Vagina (tissue), 2 donors: ENCODE results near the gene OSBPL10. TPM values are rescaled to one million over a fixed set of nuclear protein-coding genes. Genes with fewer than 3 reads are reported as not detected.
"Not testable (repeated sequence)": the region's sequence is repeated elsewhere in the genome, so short reads cannot be mapped to it uniquely, and the experiment has no call there.

Source experiments
- DNase-seq, 2 donors: peaks; one replicate each; pipeline ENCODE4 v3.0.0-alpha.2; 2017; ENCODE audit errors: extremely low spot score in 2 of 2
- H3K27ac ChIP-seq: fragments of 200-600 bp; sonication (generic); one replicate; pipeline ENCODE4 v1.5.1; 2019
- H3K27me3 ChIP-seq: fragments of 200-600 bp; sonication (generic); one replicate; pipeline ENCODE4 v1.5.1; 2019
- H3K36me3 ChIP-seq, 2 donors: fragments of 200-600 bp; sonication (generic); one replicate each; pipeline ENCODE4 v1.5.1; 2017 to 2019
- H3K4me1 ChIP-seq: fragments of 200-600 bp; sonication (generic); one replicate; pipeline ENCODE4 v1.5.1; 2019
- H3K4me3 ChIP-seq, 2 donors: fragments of 200-600 bp; sonication (generic); 1 replicate in 1 of 2; 2 replicates in 1 of 2; pipeline ENCODE4 v1.5.1; 2016 to 2019
- H3K9me3 ChIP-seq: fragments of 200-600 bp; sonication (generic); one replicate; pipeline ENCODE4 v1.5.1; 2019
- POLR2A ChIP-seq, 2 donors: fragments of 450-650 bp; IDR thresholded peaks; one replicate each; pipeline ENCODE4 v1.6.1; 2017; ENCODE audit warnings: antibody characterized with exemption in 2 of 2, mild to moderate bottlenecking in 2 of 2, moderate library complexity in 2 of 2
- POLR2AphosphoS5 ChIP-seq, 2 donors: sonication (generic); formaldehyde crosslinking; IDR thresholded peaks; one replicate each; pipeline ENCODE4 v1.9.0; 2017; ENCODE audit warnings: antibody characterized with exemption in 2 of 2, mild to moderate bottlenecking in 2 of 2, low read depth in 1 of 2; ENCODE audit not compliant: insufficient read depth in 1 of 2
- intact Hi-C: fragments of 100-400 bp; cut with DNase I; formaldehyde crosslinking; loops from one replicate; pipeline ENCODE4 v1.15.1; 2023
- total RNA-seq: library from RNA; depleted of rRNA; stranded (reverse); fragments of >200 nt; gene quantifications from one replicate; pipeline ENCODE4 v1.2.3, GENCODE V29; 2016
- TF ChIP-seq, protein P1 (sequence below), 3 experiments: fragments of 450-650 bp in 2 of 3; fragments of 200-600 bp in 1 of 3; sonication (generic) in 1 of 3; IDR thresholded peaks; one replicate each; pipeline ENCODE4 v1.5.1; 2017 to 2019; ENCODE audit warnings: antibody characterized with exemption in 3 of 3, mild to moderate bottlenecking in 2 of 3, moderate library complexity in 2 of 3

Gene OSBPL10
- total RNA-seq, 1 donor from 2014 or later = 33.9 TPM

GRCh38 chr3:31785734-31786133 lies 195.3 kb downstream of the OSBPL10 start:
- H3K9me3 ChIP-seq = no peaks in the 10 kb centered on the region
- H3K4me1 ChIP-seq = no peaks in the 10 kb centered on the region
- peak overlapping the region; percentile 6 for H3K27ac ChIP-seq
- intact Hi-C loops = no loop called here
- DNase-seq = no peak
- no peaks in the 10 kb centered on the region for H3K27me3 ChIP-seq
- no peaks in the 10 kb centered on the region for H3K36me3 ChIP-seq
- no peak for TF ChIP-seq POLR2AphosphoS5 (IDR thresholded peaks at IDR 0.05; ENCODE audit: insufficient read depth in 1 of 2, low read depth in 1 of 2)
- TF ChIP-seq POLR2A (IDR thresholded peaks at IDR 0.05) = no peak
- TF ChIP-seq, protein P1, sequence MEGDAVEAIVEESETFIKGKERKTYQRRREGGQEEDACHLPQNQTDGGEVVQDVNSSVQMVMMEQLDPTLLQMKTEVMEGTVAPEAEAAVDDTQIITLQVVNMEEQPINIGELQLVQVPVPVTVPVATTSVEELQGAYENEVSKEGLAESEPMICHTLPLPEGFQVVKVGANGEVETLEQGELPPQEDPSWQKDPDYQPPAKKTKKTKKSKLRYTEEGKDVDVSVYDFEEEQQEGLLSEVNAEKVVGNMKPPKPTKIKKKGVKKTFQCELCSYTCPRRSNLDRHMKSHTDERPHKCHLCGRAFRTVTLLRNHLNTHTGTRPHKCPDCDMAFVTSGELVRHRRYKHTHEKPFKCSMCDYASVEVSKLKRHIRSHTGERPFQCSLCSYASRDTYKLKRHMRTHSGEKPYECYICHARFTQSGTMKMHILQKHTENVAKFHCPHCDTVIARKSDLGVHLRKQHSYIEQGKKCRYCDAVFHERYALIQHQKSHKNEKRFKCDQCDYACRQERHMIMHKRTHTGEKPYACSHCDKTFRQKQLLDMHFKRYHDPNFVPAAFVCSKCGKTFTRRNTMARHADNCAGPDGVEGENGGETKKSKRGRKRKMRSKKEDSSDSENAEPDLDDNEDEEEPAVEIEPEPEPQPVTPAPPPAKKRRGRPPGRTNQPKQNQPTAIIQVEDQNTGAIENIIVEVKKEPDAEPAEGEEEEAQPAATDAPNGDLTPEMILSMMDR (IDR thresholded peaks at IDR 0.05) = no peak
- H3K4me3 ChIP-seq = no peak overlapping the region

- intact Hi-C loops = no loop called here
- no peak for DNase-seq
- Histone ChIP-seq H3K4me3 (no peak overlapping the region), H3K36me3 (no peaks in the 10 kb centered on the region), H3K27me3 (no peaks in the 10 kb centered on the region), H3K9me3 (no peaks in the 10 kb centered on the region), H3K27ac (peak overlapping the region; percentile 6), H3K4me1 (no peaks in the 10 kb centered on the region)
- TF ChIP-seq POLR2AphosphoS5 (IDR thresholded peaks at IDR 0.05; ENCODE audit: insufficient read depth in 1 of 2, low read depth in 1 of 2) (no peak), POLR2A (IDR thresholded peaks at IDR 0.05) (no peak)
- TF ChIP-seq, protein P1 (IDR thresholded peaks at IDR 0.05) = no peak
Measured at GRCh38 chr3:31785286-31785685, 195.8 kb downstream of the OSBPL10 start.

DNA sequence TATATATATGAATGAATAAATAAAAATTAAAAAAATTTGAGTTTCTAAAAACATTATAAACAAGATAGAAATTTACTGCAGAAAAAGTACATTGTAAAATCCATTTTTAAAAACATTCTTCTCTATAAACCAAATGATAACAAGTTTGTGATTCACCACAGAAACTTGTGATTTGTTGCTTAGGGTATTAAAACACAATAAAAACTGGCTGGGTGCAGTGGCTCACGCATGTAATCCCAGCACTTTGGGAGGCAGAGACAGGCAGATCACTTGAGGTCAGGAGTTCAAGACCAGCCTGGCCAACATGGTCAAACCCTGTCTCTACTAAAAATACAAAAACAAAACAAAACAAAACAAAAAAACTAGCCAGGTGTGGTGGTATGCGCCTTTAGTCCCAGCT lies 197.2 kb downstream of the OSBPL10 start:
- H3K27me3 ChIP-seq, intact Hi-C loops, H3K4me1 ChIP-seq, H3K4me3 ChIP-seq, H3K27ac ChIP-seq, H3K9me3 ChIP-seq, DNase-seq, H3K36me3 ChIP-seq: not testable (repeated sequence)

GRCh38 chr3:31782306-31782705 lies 198.8 kb downstream of the OSBPL10 start:
- H3K4me1 ChIP-seq, H3K4me3 ChIP-seq, H3K27me3 ChIP-seq, intact Hi-C loops, H3K9me3 ChIP-seq, DNase-seq, H3K36me3 ChIP-seq, H3K27ac ChIP-seq: not testable (repeated sequence)

- Histone ChIP-seq H3K27ac (no peak overlapping the region), H3K27me3 (no peaks in the 10 kb centered on the region), H3K4me1 (peaks cover 3% of the 10 kb centered on the region), H3K4me3 (no peak overlapping the region), H3K9me3 (peaks cover 3% of the 10 kb centered on the region), H3K36me3 (no peaks in the 10 kb centered on the region)
- TF ChIP-seq POLR2AphosphoS5 (IDR thresholded peaks at IDR 0.05; ENCODE audit: insufficient read depth in 1 of 2, low read depth in 1 of 2) (no peak), POLR2A (IDR thresholded peaks at IDR 0.05) (no peak)
- TF ChIP-seq, protein P1 (IDR thresholded peaks at IDR 0.05) = no peak
- no peak for DNase-seq
- intact Hi-C loops = no loop called here
Measured at GRCh38 chr3:31779514-31779913, 201.5 kb downstream of the OSBPL10 start.

DNA sequence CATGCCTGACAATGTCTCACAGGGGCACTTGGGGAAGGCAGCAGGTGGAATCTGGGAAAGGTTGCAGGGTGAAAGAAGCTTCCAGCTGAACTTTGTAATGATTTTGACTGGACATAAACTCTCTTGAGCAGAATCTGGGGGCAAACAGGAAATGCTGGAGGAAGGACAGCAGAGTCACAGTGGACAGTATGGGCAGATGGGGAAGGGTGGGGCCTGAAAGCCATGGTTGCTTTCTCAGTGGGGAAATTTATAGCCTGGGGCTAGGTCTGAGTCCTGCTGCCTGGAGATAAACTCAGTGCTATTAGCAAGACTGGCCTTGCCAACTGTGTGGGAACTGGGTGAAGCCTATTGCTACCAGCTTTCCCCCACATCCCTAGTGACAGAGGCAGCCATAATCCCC lies 203.2 kb downstream of the OSBPL10 start:
- Histone ChIP-seq H3K36me3 (no peaks in the 10 kb centered on the region), H3K4me1 (peaks cover 5% of the 10 kb centered on the region), H3K27me3 (no peaks in the 10 kb centered on the region), H3K4me3 (no peak overlapping the region), H3K9me3 (peaks cover 3% of the 10 kb centered on the region), H3K27ac (no peak overlapping the region)
- intact Hi-C loops = no loop called here
- TF ChIP-seq, protein P1 (IDR thresholded peaks at IDR 0.05) = no peak
- no peak for TF ChIP-seq POLR2A (IDR thresholded peaks at IDR 0.05)
- no peak for TF ChIP-seq POLR2AphosphoS5 (IDR thresholded peaks at IDR 0.05; ENCODE audit: insufficient read depth in 1 of 2, low read depth in 1 of 2)
- no peak for DNase-seq
